Sigmoid colon (tissue), 4 donors: ENCODE data around the gene OPCML.

Experiments
- POLR2AphosphoS5 ChIP-seq, 4 donors: sonication (generic); formaldehyde crosslinking; IDR thresholded peaks; one replicate each; pipeline ENCODE4 v1.6.1; 2017; ENCODE audit warnings: antibody characterized with exemption in 4 of 4
- TF ChIP-seq, protein P1 (sequence below), 4 experiments: fragments of 450-650 bp in 3 of 4; fragments of 200-600 bp in 1 of 4; IDR thresholded peaks; one replicate each; pipeline ENCODE4 v1.5.1; 2016 to 2019; ENCODE audit warnings: antibody characterized with exemption in 4 of 4, mild to moderate bottlenecking in 3 of 4, moderate library complexity in 2 of 4

DNA sequence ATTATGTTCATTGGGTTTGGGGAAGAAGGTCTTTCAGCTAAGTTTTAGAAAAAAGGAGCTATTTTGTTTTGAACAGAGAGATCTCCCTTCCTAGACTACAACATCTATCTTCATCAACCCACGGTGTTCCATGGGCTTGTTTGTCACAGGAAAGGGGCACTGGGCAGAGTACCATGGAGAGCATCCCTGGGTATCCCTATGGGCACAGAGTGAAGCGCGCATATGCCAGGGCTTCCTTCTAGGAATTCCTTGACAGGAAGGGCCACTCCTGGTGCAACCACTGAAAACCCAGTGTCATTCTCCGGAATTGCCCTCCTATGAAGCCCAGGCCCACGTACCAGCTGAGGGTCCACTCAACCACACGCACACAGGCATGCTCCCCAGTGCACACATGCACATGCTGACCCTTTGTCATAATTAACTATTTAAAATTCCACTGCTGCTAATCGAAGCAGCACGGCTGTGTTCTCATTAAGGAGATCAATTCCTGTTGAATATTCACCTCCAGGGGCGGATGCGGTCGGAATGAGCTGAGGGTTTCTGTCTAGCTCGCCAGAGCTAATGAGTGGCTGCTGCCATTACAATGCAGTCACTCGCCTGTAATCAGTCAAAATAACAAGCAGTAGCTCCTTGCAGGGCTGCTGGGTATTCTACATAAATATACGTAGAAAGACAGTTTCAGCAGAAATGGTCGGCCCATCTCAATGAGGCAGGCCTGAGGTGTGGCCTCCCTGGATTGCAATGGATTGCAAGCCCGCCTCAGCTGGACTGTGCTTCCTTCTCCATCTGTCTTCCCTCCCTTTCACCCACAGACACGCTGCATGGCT lies 512.5 kb downstream of the OPCML start:
- TF ChIP-seq POLR2AphosphoS5 (IDR thresholded peaks at IDR 0.05): no peak
- TF ChIP-seq, protein P1, sequence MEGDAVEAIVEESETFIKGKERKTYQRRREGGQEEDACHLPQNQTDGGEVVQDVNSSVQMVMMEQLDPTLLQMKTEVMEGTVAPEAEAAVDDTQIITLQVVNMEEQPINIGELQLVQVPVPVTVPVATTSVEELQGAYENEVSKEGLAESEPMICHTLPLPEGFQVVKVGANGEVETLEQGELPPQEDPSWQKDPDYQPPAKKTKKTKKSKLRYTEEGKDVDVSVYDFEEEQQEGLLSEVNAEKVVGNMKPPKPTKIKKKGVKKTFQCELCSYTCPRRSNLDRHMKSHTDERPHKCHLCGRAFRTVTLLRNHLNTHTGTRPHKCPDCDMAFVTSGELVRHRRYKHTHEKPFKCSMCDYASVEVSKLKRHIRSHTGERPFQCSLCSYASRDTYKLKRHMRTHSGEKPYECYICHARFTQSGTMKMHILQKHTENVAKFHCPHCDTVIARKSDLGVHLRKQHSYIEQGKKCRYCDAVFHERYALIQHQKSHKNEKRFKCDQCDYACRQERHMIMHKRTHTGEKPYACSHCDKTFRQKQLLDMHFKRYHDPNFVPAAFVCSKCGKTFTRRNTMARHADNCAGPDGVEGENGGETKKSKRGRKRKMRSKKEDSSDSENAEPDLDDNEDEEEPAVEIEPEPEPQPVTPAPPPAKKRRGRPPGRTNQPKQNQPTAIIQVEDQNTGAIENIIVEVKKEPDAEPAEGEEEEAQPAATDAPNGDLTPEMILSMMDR (IDR thresholded peaks at IDR 0.05): no peak
